Caco-2 (cell line): Measurements from ENCODE around the gene CAMKMT. TPM values are rescaled to one million over a fixed set of nuclear protein-coding genes. Genes with fewer than 3 reads are reported as not detected.

ENCODE experiments used
- BruUV-seq: library from RNA; stranded (reverse); fragments of 400-500 nt; replicated peaks from 2 replicates; lab custom pipeline; 2021; lab: Mats Ljungman, UMichigan
- CTCF ChIA-PET: fragments of 300-600 bp; sonication (Branson Sonifier 250); formaldehyde crosslinking; loops from one replicate; lab custom pipeline; 2022; ENCODE audit warnings: antibody characterized with exemption; lab: Charles Lee
- POLR2A ChIA-PET: fragments of 300-600 bp; sonication (Branson Sonifier 250); formaldehyde crosslinking; loops from one replicate; lab custom pipeline; 2022; ENCODE audit warnings: antibody characterized with exemption; lab: Charles Lee
- DNase-seq, 2 experiments: peaks; one replicate each; pipeline versions ENCODE4 v3.0.0 to v3.0.0-alpha.2; 2020 to 2022
- H3K27me3 ChIP-seq: replicated peaks from 2 replicates; pipeline ENCODE4 v1.6.0; 2011; ENCODE audit warnings: low read length; ENCODE audit not compliant: control insufficient read depth, insufficient read depth
- H3K36me3 ChIP-seq: 2 replicates; pipeline ENCODE4 v1.5.1; 2011; ENCODE audit warnings: low read length; ENCODE audit not compliant: control insufficient read depth, insufficient read depth
- H3K4me1 ChIP-seq: fragments of 250-450 bp; sonication (Bioruptor Pico); 2 replicates; pipeline ENCODE4 v1.5.1; 2020; ENCODE audit warnings: mild to moderate bottlenecking
- H3K4me3 ChIP-seq: 2 replicates; pipeline ENCODE4 v1.5.1; 2011; ENCODE audit warnings: low read depth, mild to moderate bottlenecking, control low read depth, low read length
- H3K9me3 ChIP-seq: fragments of 250-450 bp; sonication (Bioruptor Pico); 2 replicates; pipeline ENCODE4 v1.5.1; 2020; ENCODE audit warnings: mild to moderate bottlenecking, moderate library complexity
- H3K27ac Mint-ChIP-seq: one replicate; pipeline ENCODE4 v1.8.0; 2022; ENCODE audit warnings: mixed read lengths; ENCODE audit not compliant: unreplicated experiment
- H3K27me3 Mint-ChIP-seq: one replicate; pipeline ENCODE4 v1.8.0; 2022; ENCODE audit warnings: mixed read lengths; ENCODE audit not compliant: insufficient read depth, unreplicated experiment
- H3K36me3 Mint-ChIP-seq: one replicate; pipeline ENCODE4 v1.8.0; 2022; ENCODE audit warnings: mild to moderate bottlenecking, mixed read lengths; ENCODE audit not compliant: insufficient read depth, unreplicated experiment
- H3K4me1 Mint-ChIP-seq: one replicate; pipeline ENCODE4 v1.8.0; 2022; ENCODE audit warnings: low read depth, mixed read lengths; ENCODE audit not compliant: unreplicated experiment
- H3K4me3 Mint-ChIP-seq: one replicate; pipeline ENCODE4 v1.8.0; 2022; ENCODE audit warnings: mild to moderate bottlenecking, moderate library complexity, mixed read lengths; ENCODE audit not compliant: unreplicated experiment
- H3K9me3 Mint-ChIP-seq: one replicate; pipeline ENCODE4 v1.8.0; 2022; ENCODE audit warnings: mixed read lengths; ENCODE audit not compliant: unreplicated experiment
- CTCF ChIP-seq, 2 experiments: fragments of 200-600 bp in 1 of 2; IDR thresholded peaks; 1 replicate in 1 of 2; 2 replicates in 1 of 2; pipeline versions ENCODE4 v1.5.1 to v1.8.0; 2011 to 2022; ENCODE audit warnings: antibody characterized with exemption in 1 of 2, control low read depth in 1 of 2, inconsistent platforms in 1 of 2, low read depth in 1 of 2, low read length in 1 of 2, mild to moderate bottlenecking in 1 of 2, moderate library complexity in 1 of 2; ENCODE audit not compliant: insufficient read depth in 1 of 2, severe bottlenecking in 1 of 2, unreplicated experiment in 1 of 2
- intact Hi-C: fragments of 100-400 bp; cut with micrococcal nuclease; formaldehyde crosslinking; loops from one replicate; pipeline ENCODE4 v1.10.0; 2022; ENCODE audit not compliant: unreplicated experiment
- total RNA-seq: library from RNA; stranded (reverse); gene quantifications from 2 replicates; pipeline ENCODE4 v1.2.3, GENCODE V29; 2022

The CAMKMT gene
- total RNA-seq, 1 experiment from 2014 or later: 25.2 TPM

DNA sequence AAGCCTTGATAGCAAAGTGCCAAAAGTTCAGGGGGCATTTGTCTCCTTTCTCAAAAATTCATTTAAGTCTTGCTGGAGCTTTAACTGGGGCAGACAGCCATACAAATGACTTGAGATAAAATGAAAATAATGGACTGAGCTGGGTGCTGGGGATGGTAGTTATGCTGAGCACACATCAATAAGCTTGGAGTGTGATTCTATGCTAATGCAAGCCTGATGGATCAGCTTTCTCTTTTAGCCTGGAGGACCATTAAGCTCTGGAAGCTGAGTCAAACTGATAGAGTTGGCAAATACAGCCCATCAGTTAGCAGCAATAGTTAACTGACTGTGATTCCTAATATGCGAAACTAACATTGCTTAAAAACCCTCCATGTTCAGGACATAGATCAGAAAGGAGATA, 98.0 kb downstream of the CAMKMT start:
- Histone ChIP-seq H3K9me3 (peaks cover 9% of the 10 kb centered on the region), H3K27me3 (no peaks in the 10 kb centered on the region), H3K36me3 (no peaks in the 10 kb centered on the region), H3K4me3 (no peak overlapping the region), H3K4me1 (peaks cover 8% of the 10 kb centered on the region)
- H3K36me3 Mint-ChIP-seq: no peaks in the 10 kb centered on the region
- ChIA-PET CTCF (interaction anchor here (1.3 kb wide), 1 partner anchor 20 kb away, joined by 3 read pairs; no protein-coding TSS in a partner anchor), POLR2A (no interaction called here)
- DNase-seq: no peak
- no TSS peak for BruUV-seq
- H3K9me3 Mint-ChIP-seq: peaks cover 18% of the 10 kb centered on the region
- no peak for TF ChIP-seq CTCF (IDR thresholded peaks at IDR 0.05; ENCODE audit: insufficient read depth in 1 of 2, low read depth in 1 of 2, low read length in 1 of 2, severe bottlenecking in 1 of 2, unreplicated experiment in 1 of 2)
- no peaks in the 10 kb centered on the region for H3K4me1 Mint-ChIP-seq
- intact Hi-C loops: no loop called here
- H3K4me3 Mint-ChIP-seq: no peak overlapping the region
- no peak overlapping the region for H3K27ac Mint-ChIP-seq
- H3K27me3 Mint-ChIP-seq: no peaks in the 10 kb centered on the region

- Mint-ChIP-seq H3K27me3 (no peaks in the 10 kb centered on the region), H3K4me1 (no peaks in the 10 kb centered on the region), H3K9me3 (peaks cover 30% of the 10 kb centered on the region), H3K27ac (peak overlapping the region; percentile 51), H3K36me3 (no peaks in the 10 kb centered on the region), H3K4me3 (no peak overlapping the region)
- no peak overlapping the region for H3K4me3 ChIP-seq
- intact Hi-C loops: no loop called here
- no peaks in the 10 kb centered on the region for H3K36me3 ChIP-seq
- ChIA-PET POLR2A (no interaction called here), CTCF (interaction anchor here (0.6 to 2.1 kb wide), 2 partner anchors 16 to 893 kb away, joined by 5 to 7 read pairs; no protein-coding TSS in a partner anchor)
- no peaks in the 10 kb centered on the region for H3K27me3 ChIP-seq
- TF ChIP-seq CTCF (IDR thresholded peaks at IDR 0.05; ENCODE audit: insufficient read depth in 1 of 2, low read depth in 1 of 2, low read length in 1 of 2, severe bottlenecking in 1 of 2, unreplicated experiment in 1 of 2): no peak
- DNase-seq: no peak
- H3K4me1 ChIP-seq: no peaks in the 10 kb centered on the region
- BruUV-seq: no TSS peak
- H3K9me3 ChIP-seq: peaks cover 17% of the 10 kb centered on the region
These were observed 101.4 kb downstream of the CAMKMT start for GRCh38 chr2:44462934-44463849.

- H3K4me3 Mint-ChIP-seq: no peak overlapping the region
- BruUV-seq: no TSS peak
- Histone ChIP-seq H3K9me3 (peaks cover 17% of the 10 kb centered on the region), H3K4me1 (no peaks in the 10 kb centered on the region), H3K4me3 (no peak overlapping the region), H3K36me3 (no peaks in the 10 kb centered on the region), H3K27me3 (no peaks in the 10 kb centered on the region)
- no peaks in the 10 kb centered on the region for H3K36me3 Mint-ChIP-seq
- H3K4me1 Mint-ChIP-seq: no peaks in the 10 kb centered on the region
- H3K9me3 Mint-ChIP-seq: peaks cover 30% of the 10 kb centered on the region
- ChIA-PET CTCF (interaction anchor here (2.1 kb wide), 1 partner anchor 15 kb away, joined by 7 read pairs; no protein-coding TSS in a partner anchor), POLR2A (no interaction called here)
- no peak overlapping the region for H3K27ac Mint-ChIP-seq
- DNase-seq: no peak
- no peaks in the 10 kb centered on the region for H3K27me3 Mint-ChIP-seq
- intact Hi-C loops: no loop called here
- no peak for TF ChIP-seq CTCF (IDR thresholded peaks at IDR 0.05; ENCODE audit: insufficient read depth in 1 of 2, low read depth in 1 of 2, low read length in 1 of 2, severe bottlenecking in 1 of 2, unreplicated experiment in 1 of 2)
These were observed 102.7 kb downstream of the CAMKMT start for GRCh38 chr2:44464437-44464836.
